H1 (cell line): ENCODE data around the gene PTAR1. TPM values are rescaled to one million over a fixed set of nuclear protein-coding genes. Genes with fewer than 3 reads are reported as not detected.
A peak's percentile ranks its signal among the peaks of the same experiment; 100 is the strongest.

Experiments
- CTCF ChIA-PET: fragments of 300-600 bp; sonication (Branson Sonifier 250); formaldehyde crosslinking; loops from one replicate; lab custom pipeline; 2021; ENCODE audit not compliant: partially characterized antibody; lab: Charles Lee
- POLR2A ChIA-PET: fragments of 300-600 bp; sonication (Branson Sonifier 250); formaldehyde crosslinking; loops from one replicate; lab custom pipeline; 2021; ENCODE audit warnings: inconsistent platforms; ENCODE audit not compliant: partially characterized antibody; lab: Charles Lee
- DNase-seq, 2 experiments: peaks; one replicate each; pipeline versions ENCODE4 v3.0.0 to v3.0.0-alpha.2; 2010 to 2022; ENCODE audit warnings: low spot score in 2 of 2, low read depth in 1 of 2, mixed read lengths in 1 of 2
- FAIRE-seq: peaks from 2 replicates; lab custom pipeline; 2011; peaks lifted over from hg19 to GRCh38; lab: Jason Lieb, UNC
- H2AFZ ChIP-seq: 2 replicates; pipeline ENCODE4 v1.8.1; 2012; ENCODE audit warnings: low read length, inconsistent platforms
- H2AK5ac ChIP-seq: 2 replicates; pipeline ENCODE4 v1.6.1; 2013; ENCODE audit warnings: low read depth, low read length
- H2BK120ac ChIP-seq: replicated peaks from 2 replicates; pipeline ENCODE3; 2013; ENCODE audit warnings: low read depth, low read length, inconsistent platforms
- H2BK12ac ChIP-seq: 2 replicates; pipeline ENCODE4 v1.6.1; 2013; ENCODE audit warnings: low read depth, low read length
- H2BK15ac ChIP-seq: 2 replicates; pipeline ENCODE4 v1.6.1; 2013; ENCODE audit warnings: low read length
- H2BK20ac ChIP-seq: 2 replicates; pipeline ENCODE4 v1.6.1; 2013; ENCODE audit warnings: low read length
- H2BK5ac ChIP-seq: 2 replicates; pipeline ENCODE4 v1.6.1; 2013; ENCODE audit warnings: low read depth, low read length
- H3K14ac ChIP-seq: 2 replicates; pipeline ENCODE4 v1.6.1; 2013; ENCODE audit warnings: inconsistent platforms; ENCODE audit not compliant: insufficient read length
- H3K18ac ChIP-seq: 2 replicates; pipeline ENCODE4 v1.6.1; 2013; ENCODE audit warnings: low read length; ENCODE audit errors: extremely low read depth
- H3K23ac ChIP-seq: 2 replicates; pipeline ENCODE4 v1.6.1; 2013; ENCODE audit warnings: inconsistent platforms; ENCODE audit not compliant: insufficient read length
- H3K23me2 ChIP-seq: 2 replicates; pipeline ENCODE4 v1.6.1; 2013; ENCODE audit warnings: low read depth, low read length
- H3K27ac ChIP-seq: 2 replicates; pipeline ENCODE4 v1.6.1; 2011; ENCODE audit warnings: low read depth, low read length, inconsistent platforms
- H3K27me3 ChIP-seq, 4 experiments: replicated peaks in 1 of 4; 1 replicate in 1 of 4; 2 replicates in 3 of 4; pipeline versions ENCODE4 v1.6.1 to v1.8.1; 2011 to 2013; ENCODE audit warnings: low read length in 3 of 4, mild to moderate bottlenecking in 3 of 4, inconsistent platforms in 2 of 4, mixed read lengths in 2 of 4, moderate library complexity in 1 of 4; ENCODE audit not compliant: control insufficient read depth in 3 of 4, insufficient read depth in 3 of 4; ENCODE audit errors: extremely low read depth in 1 of 4
- H3K36me3 ChIP-seq, 4 experiments: 2 replicates each; pipeline versions ENCODE4 v1.6.1 to v1.8.1; 2011 to 2013; ENCODE audit warnings: mild to moderate bottlenecking in 4 of 4, low read length in 3 of 4, moderate library complexity in 2 of 4, control low read depth in 1 of 4, inconsistent platforms in 1 of 4; ENCODE audit not compliant: insufficient read depth in 4 of 4, control insufficient read depth in 2 of 4
- H3K4ac ChIP-seq: replicated peaks from 2 replicates; pipeline ENCODE3; 2013; ENCODE audit warnings: low read length, low read depth, mixed read lengths, inconsistent platforms; ENCODE audit not compliant: insufficient read length
- H3K4me1 ChIP-seq, 4 experiments: replicated peaks in 1 of 4; 1 replicate in 1 of 4; 2 replicates in 3 of 4; pipeline versions ENCODE4 v1.6.1 to v1.8.1; 2011 to 2013; ENCODE audit warnings: low read length in 3 of 4, inconsistent platforms in 2 of 4, mixed read lengths in 1 of 4; ENCODE audit not compliant: insufficient read depth in 4 of 4, control insufficient read depth in 3 of 4
- H3K4me2 ChIP-seq, 2 experiments: 2 replicates each; pipeline versions ENCODE4 v1.6.1 to v1.8.1; 2011 to 2013; ENCODE audit warnings: low read depth in 2 of 2, low read length in 2 of 2, control low read depth in 1 of 2, inconsistent platforms in 1 of 2, mild to moderate bottlenecking in 1 of 2; ENCODE audit not compliant: insufficient read depth in 1 of 2
- H3K4me3 ChIP-seq, 4 experiments: fragments of 200-600, 300-600 bp in 1 of 4; sonication (generic), shearing (Covaris generic), sonication (Bioruptor Twin) in 1 of 4; 2 replicates each; pipeline versions ENCODE4 v1.5.1 to v1.8.1; 2011 to 2016; ENCODE audit warnings: low read length in 4 of 4, low read depth in 3 of 4, control low read depth in 2 of 4, inconsistent platforms in 2 of 4, mild to moderate bottlenecking in 2 of 4, mixed read lengths in 1 of 4, moderate library complexity in 1 of 4; ENCODE audit not compliant: insufficient read depth in 2 of 4; ENCODE audit errors: extremely low read depth in 1 of 4
- H3K56ac ChIP-seq: replicated peaks from 2 replicates; pipeline ENCODE3; 2013; ENCODE audit warnings: low read depth, mild to moderate bottlenecking, mixed read lengths, low read length, inconsistent platforms; ENCODE audit not compliant: insufficient read length
- H3K79me1 ChIP-seq: 2 replicates; pipeline ENCODE4 v1.6.1; 2013; ENCODE audit warnings: low read depth, low read length, control low read depth
- H3K79me2 ChIP-seq, 2 experiments: 2 replicates each; pipeline versions ENCODE4 v1.6.1 to v1.8.1; 2012 to 2013; ENCODE audit warnings: low read length in 2 of 2, mild to moderate bottlenecking in 2 of 2, inconsistent platforms in 1 of 2; ENCODE audit not compliant: insufficient read depth in 2 of 2, control insufficient read depth in 1 of 2
- H3K9ac ChIP-seq, 4 experiments: replicated peaks in 1 of 4; 1 replicate in 1 of 4; 2 replicates in 3 of 4; pipeline versions ENCODE4 v1.6.1 to v1.8.1; 2011 to 2013; ENCODE audit warnings: low read depth in 3 of 4, low read length in 3 of 4, control low read depth in 2 of 4, mild to moderate bottlenecking in 2 of 4, moderate library complexity in 2 of 4, inconsistent platforms in 1 of 4; ENCODE audit errors: extremely low read depth in 1 of 4
- H3K9me3 ChIP-seq, 2 experiments: 2 replicates each; pipeline versions ENCODE4 v1.6.1 to v1.8.1; 2012 to 2013; ENCODE audit warnings: mild to moderate bottlenecking in 2 of 2, moderate library complexity in 2 of 2, control low read depth in 1 of 2, inconsistent platforms in 1 of 2, low read depth in 1 of 2, low read length in 1 of 2, mixed read lengths in 1 of 2; ENCODE audit not compliant: insufficient read depth in 2 of 2
- H4K20me1 ChIP-seq, 2 experiments: replicated peaks in 1 of 2; 2 replicates each; pipeline versions ENCODE3 to v1.8.1; 2011 to 2013; ENCODE audit warnings: inconsistent platforms in 2 of 2, low read length in 2 of 2, mild to moderate bottlenecking in 1 of 2; ENCODE audit not compliant: insufficient read depth in 2 of 2, control insufficient read depth in 1 of 2
- H4K5ac ChIP-seq: 2 replicates; pipeline ENCODE4 v1.6.1; 2013; ENCODE audit warnings: low read length, low read depth, mixed read lengths, inconsistent platforms; ENCODE audit not compliant: insufficient read length
- H4K8ac ChIP-seq: 2 replicates; pipeline ENCODE4 v1.8.0; 2013; ENCODE audit warnings: mild to moderate bottlenecking, moderate library complexity, low read length, inconsistent platforms; ENCODE audit not compliant: insufficient read depth; ENCODE audit errors: extremely low read depth
- H4K91ac ChIP-seq: replicated peaks from 2 replicates; pipeline ENCODE3; 2013; ENCODE audit warnings: low read length, mixed read lengths, inconsistent platforms; ENCODE audit not compliant: insufficient read length
- ATF3 ChIP-seq: IDR thresholded peaks from 2 replicates; pipeline ENCODE4 v1.6.1; 2011; ENCODE audit warnings: low read depth, mild to moderate bottlenecking, low read length; ENCODE audit not compliant: insufficient read depth
- HDAC6 ChIP-seq: IDR thresholded peaks from one replicate; pipeline ENCODE4 v1.7.1; 2012; ENCODE audit warnings: low read depth, mild to moderate bottlenecking, inconsistent platforms, low read length, moderate library complexity
- JUN ChIP-seq: IDR thresholded peaks from 2 replicates; pipeline ENCODE4 v1.6.1; 2011; ENCODE audit warnings: low read depth, mild to moderate bottlenecking, improper control_type of control experiment, low read length
- SIX5 ChIP-seq: IDR thresholded peaks from 2 replicates; pipeline ENCODE4 v1.6.1; 2011; ENCODE audit warnings: mild to moderate bottlenecking, low read depth, low read length
- whole genome bisulfite sequencing, 2 experiments: shearing (Covaris generic) in 1 of 2; methylation state at CpG; one replicate each; pipeline versions ENCODE4 v1.1.6 to v1.1.7; 2013 to 2015; ENCODE audit warnings: low lambda C conversion rate in 2 of 2, mixed read lengths in 2 of 2, inconsistent platforms in 1 of 2, low coverage in 1 of 2, missing lambda C conversion rate in 1 of 2; ENCODE audit not compliant: insufficient replicate concordance in 2 of 2, insufficient coverage in 1 of 2, insufficient read length in 1 of 2; ENCODE audit errors: extremely low coverage in 1 of 2, missing lambda C conversion rate in 1 of 2; 5-methylcytosine and 5-hydroxymethylcytosine counted together
- long read RNA-seq, 2 experiments: library from RNA in 1 of 2; library from capped mRNA in 1 of 2; stranded (forward); transcript quantifications; one replicate each; pipeline ENCODE4 v2.0.0, GENCODE V29; 2021; ENCODE audit warnings: inconsistent platforms in 1 of 2
- polyA minus RNA-seq, 3 experiments: library from RNA; depleted of rRNA, polyadenylated mRNA; stranded (reverse); fragments of >200 nt; gene quantifications; 1 replicate in 2 of 3; 2 replicates in 1 of 3; pipeline ENCODE4 v1.2.3, GENCODE V29; 2011
- polyA plus RNA-seq, 7 experiments: library from polyadenylated mRNA; depleted of rRNA in 3 of 7; stranded (reverse) in 5 of 7; unstranded in 2 of 7; fragments of >200 nt in 5 of 7; fragments of 200-250 nt in 2 of 7; gene quantifications; 1 replicate in 5 of 7; 2 replicates in 1 of 7; 4 replicates in 1 of 7; pipeline versions ENCODE4 v1.2.1 to v1.2.3, GENCODE V29; 2011 to 2013; ENCODE audit warnings: missing spikeins in 2 of 7, mixed read lengths in 2 of 7
- total RNA-seq: library from RNA; stranded (reverse); fragmentation: NEBNext Ultra II Directional; extraction: Animal tissue kit (Norgen Biotek cat#: 25700); gene quantifications from 2 replicates; pipeline ENCODE4 v1.2.1, GENCODE V29; 2021
- TF ChIP-seq, protein P1 (sequence below): IDR thresholded peaks from 2 replicates; pipeline ENCODE4 v1.6.1; 2012; ENCODE audit warnings: low read length, inconsistent platforms

PTAR1 gene
- total RNA-seq = 75.9 and 84.9 TPM in 2 replicates
- polyA plus RNA-seq (2011; rRNA removed) = 15.9 and 19.5 TPM in 2 replicates
- 24.9 TPM for polyA plus RNA-seq (2011; cell fraction: cytosol; rRNA removed)
- polyA plus RNA-seq (2011; cell fraction: nucleus; rRNA removed) = 33.6 TPM
- 23.2 to 52.4 TPM (median 34.0 TPM) in 4 replicates for polyA plus RNA-seq (2012, experiment 1 of 2)
- 4.8 TPM for polyA plus RNA-seq (2012, experiment 2 of 2)
- polyA plus RNA-seq (2013, experiment 1 of 2) = 37.9 TPM
- polyA plus RNA-seq (2013, experiment 2 of 2) = 33.7 TPM
- polyA minus RNA-seq (2011; rRNA and poly(A)+ RNA removed) = 142 and 180 TPM in 2 replicates
- 70.2 TPM for polyA minus RNA-seq (2011; cell fraction: cytosol; rRNA and poly(A)+ RNA removed)
- 174 TPM for polyA minus RNA-seq (2011; cell fraction: nucleus; rRNA and poly(A)+ RNA removed)
- long read RNA-seq, experiment 1, partial matches to known transcripts = 27 of 32 reads
- long read RNA-seq, experiment 1, other reads (novel, unspliced or antisense) = 3 of 32 reads
- long read RNA-seq, experiment 2, partial matches to known transcripts = 4 of 8 reads
- long read RNA-seq, experiment 2, other reads (novel, unspliced or antisense) = 4 of 8 reads

- H3K23me2 ChIP-seq = peaks cover 2% of the 10 kb centered on the region; the same call in 1 of the 2 replicates
- H4K91ac ChIP-seq = peak within 1 kb of the TSS; percentile 95
- peak; percentile 42 for FAIRE-seq
- H3K27ac ChIP-seq = peak within 1 kb of the TSS; percentile 46
- peaks cover 3 to 14% (median 6%) of the 10 kb centered on the region in 4 experiments; a peak in 6 of 7 replicates for H3K4me1 ChIP-seq
- peak within 1 kb of the TSS; percentile 84 to 95 (median 90) for H3K4me3 ChIP-seq
- H3K79me2 ChIP-seq = peaks cover 26 to 48% of the 10 kb centered on the region in 2 experiments
- no peak within 1 kb of the TSS for H3K14ac ChIP-seq
- no peaks in the 10 kb centered on the region; the same call in 1 of the 2 replicates for H3K79me1 ChIP-seq
- H2BK12ac ChIP-seq = no peak within 1 kb of the TSS
- H2BK5ac ChIP-seq = peak within 1 kb of the TSS; percentile 68
- POLR2A ChIA-PET = interaction anchor here (0.8 to 1.4 kb wide), 8 partner anchors 9 to 88 kb away, joined by 3 to 5 read pairs (median 3); partner anchors contain the start of gene APBA1
- no peak within 1 kb of the TSS for H3K23ac ChIP-seq
- WGBS, 2 experiments = 2% methylated on average over 79 of the region's 98 CpGs; no CpG with 5 or more reads in 1 of the 2 experiments
- peak within 1 kb of the TSS; percentile 96; the same call in 1 of the 2 replicates for H4K8ac ChIP-seq
- peak within 1 kb of the TSS; percentile 74 to 88 (median 84) for H3K9ac ChIP-seq
- H3K4ac ChIP-seq = peak within 1 kb of the TSS; percentile 85
- H2BK15ac ChIP-seq = no peak within 1 kb of the TSS
- peak within 1 kb of the TSS; percentile 88; the same call in 1 of the 2 replicates for H3K18ac ChIP-seq
- H2BK120ac ChIP-seq = peak within 1 kb of the TSS; percentile 90
- peak; percentile 50 to 93 for DNase-seq
- H2AK5ac ChIP-seq = no peak within 1 kb of the TSS
- no peak within 1 kb of the TSS; the same call in 1 of the 2 replicates for H2AFZ ChIP-seq
- peak within 1 kb of the TSS; percentile 82 for H4K5ac ChIP-seq
- peak within 1 kb of the TSS; percentile 76 to 84 for H3K4me2 ChIP-seq
- H3K36me3 ChIP-seq = peaks cover 0 to 27% (median 2%) of the 10 kb centered on the region in 4 experiments; a peak in 1 of 8 replicates
- H3K27me3 ChIP-seq = no peaks in the 10 kb centered on the region
- H3K56ac ChIP-seq = peak within 1 kb of the TSS; percentile 79
- no peak within 1 kb of the TSS for H2BK20ac ChIP-seq
- H4K20me1 ChIP-seq = peaks cover 0 to 8% of the 10 kb centered on the region in 2 experiments
- no peaks in the 10 kb centered on the region for H3K9me3 ChIP-seq
- CTCF ChIA-PET = interaction anchor here (1.1 to 1.6 kb wide), 3 partner anchors 13 to 160 kb away, joined by 3 read pairs; no protein-coding TSS in a partner anchor
- TF ChIP-seq SIX5 = no peak
- no peak for TF ChIP-seq HDAC6
- no peak for TF ChIP-seq ATF3
- no peak for TF ChIP-seq JUN
- TF ChIP-seq, protein P1, sequence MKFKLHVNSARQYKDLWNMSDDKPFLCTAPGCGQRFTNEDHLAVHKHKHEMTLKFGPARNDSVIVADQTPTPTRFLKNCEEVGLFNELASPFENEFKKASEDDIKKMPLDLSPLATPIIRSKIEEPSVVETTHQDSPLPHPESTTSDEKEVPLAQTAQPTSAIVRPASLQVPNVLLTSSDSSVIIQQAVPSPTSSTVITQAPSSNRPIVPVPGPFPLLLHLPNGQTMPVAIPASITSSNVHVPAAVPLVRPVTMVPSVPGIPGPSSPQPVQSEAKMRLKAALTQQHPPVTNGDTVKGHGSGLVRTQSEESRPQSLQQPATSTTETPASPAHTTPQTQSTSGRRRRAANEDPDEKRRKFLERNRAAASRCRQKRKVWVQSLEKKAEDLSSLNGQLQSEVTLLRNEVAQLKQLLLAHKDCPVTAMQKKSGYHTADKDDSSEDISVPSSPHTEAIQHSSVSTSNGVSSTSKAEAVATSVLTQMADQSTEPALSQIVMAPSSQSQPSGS = no peak
Observed at GRCh38 chr9:69759421-69760277, at the start of gene PTAR1. Gene PTAR1, minus strand, starts transcription at chr9:69760011. Its CDS starts 73 bp downstream, at chr9:69759938.
